BE2C (cell line): ENCODE measurements around the gene BCAR3.

Experiments used
- DNase-seq: peaks from one replicate; pipeline ENCODE4 v3.0.0-alpha.2; 2020
- H3K27me3 ChIP-seq: fragments of 250-450 bp; sonication (Bioruptor Pico); 2 replicates; pipeline ENCODE4 v1.5.1; 2020; ENCODE audit warnings: mild to moderate bottlenecking
- H3K36me3 ChIP-seq: fragments of 250-450 bp; sonication (Bioruptor Pico); 2 replicates; pipeline ENCODE4 v1.5.1; 2020; ENCODE audit warnings: mild to moderate bottlenecking
- H3K4me1 ChIP-seq: fragments of 250-450 bp; sonication (Bioruptor Pico); 2 replicates; pipeline ENCODE4 v1.5.1; 2020
- H3K4me3 ChIP-seq: 2 replicates; pipeline ENCODE4 v1.5.1; 2011; ENCODE audit warnings: low read depth, low read length
- H3K9me3 ChIP-seq: fragments of 250-450 bp; sonication (Bioruptor Pico); 2 replicates; pipeline ENCODE4 v1.5.1; 2020
- CTCF ChIP-seq: IDR thresholded peaks from 2 replicates; pipeline ENCODE4 v1.5.1; 2012; ENCODE audit warnings: mild to moderate bottlenecking, low read depth, low read length

BCAR3 gene

GRCh38 chr1:93703643-93704042 is 22.0 kb upstream of the BCAR3 start:
- TF ChIP-seq CTCF = no peak
- Histone ChIP-seq H3K9me3 (no peaks in the 10 kb centered on the region), H3K27me3 (no peaks in the 10 kb centered on the region), H3K4me1 (peaks cover 39% of the 10 kb centered on the region), H3K4me3 (no peak overlapping the region), H3K36me3 (no peaks in the 10 kb centered on the region)
- peak; percentile 23 for DNase-seq

- Histone ChIP-seq H3K4me3 (no peak overlapping the region), H3K9me3 (no peaks in the 10 kb centered on the region), H3K27me3 (no peaks in the 10 kb centered on the region), H3K36me3 (no peaks in the 10 kb centered on the region), H3K4me1 (peaks cover 32% of the 10 kb centered on the region)
- peak; percentile 12; the same call in 1 of the 2 replicates for TF ChIP-seq CTCF
- no peak for DNase-seq
Observed at GRCh38 chr1:93702828-93703183, 21.2 kb upstream of the BCAR3 start.

GRCh38 chr1:93702111-93702827 is 20.6 kb upstream of the BCAR3 start:
- no peak for TF ChIP-seq CTCF
- no peaks in the 10 kb centered on the region for H3K9me3 ChIP-seq
- DNase-seq = peak; percentile 83
- no peak overlapping the region for H3K4me3 ChIP-seq
- H3K36me3 ChIP-seq = no peaks in the 10 kb centered on the region
- H3K4me1 ChIP-seq = peaks cover 32% of the 10 kb centered on the region
- no peaks in the 10 kb centered on the region for H3K27me3 ChIP-seq

GRCh38 chr1:93701629-93702028 is 20.0 kb upstream of the BCAR3 start:
- no peak for DNase-seq
- no peak overlapping the region for H3K4me3 ChIP-seq
- no peak for TF ChIP-seq CTCF
- no peaks in the 10 kb centered on the region for H3K27me3 ChIP-seq
- H3K9me3 ChIP-seq = no peaks in the 10 kb centered on the region
- H3K4me1 ChIP-seq = peaks cover 32% of the 10 kb centered on the region
- no peaks in the 10 kb centered on the region for H3K36me3 ChIP-seq

GRCh38 chr1:93700532-93701469 is 19.2 kb upstream of the BCAR3 start:
- Histone ChIP-seq H3K4me1 (peaks cover 32% of the 10 kb centered on the region), H3K27me3 (no peaks in the 10 kb centered on the region), H3K9me3 (no peaks in the 10 kb centered on the region), H3K36me3 (no peaks in the 10 kb centered on the region), H3K4me3 (no peak overlapping the region)
- DNase-seq = no peak
- TF ChIP-seq CTCF = no peak
